NT2/D1 (cell line): ENCODE measurements around the gene CSTB.

Experiments
- DNase-seq: peaks from one replicate; pipeline ENCODE4 v3.0.0-alpha.2; 2011; ENCODE audit warnings: low read depth, low spot score
- H3K27me3 ChIP-seq: 2 replicates; pipeline ENCODE4 v1.6.0; 2011; ENCODE audit warnings: mild to moderate bottlenecking; ENCODE audit not compliant: insufficient read length, insufficient read depth
- H3K36me3 ChIP-seq: 2 replicates; pipeline ENCODE4 v1.6.1; 2011; ENCODE audit warnings: mild to moderate bottlenecking, low read length, mixed read lengths; ENCODE audit not compliant: insufficient read depth, insufficient read length
- H3K4me1 ChIP-seq: 2 replicates; pipeline ENCODE4 v1.5.1; 2011; ENCODE audit not compliant: insufficient read depth, insufficient read length
- H3K4me3 ChIP-seq: 2 replicates; pipeline ENCODE4 v1.5.1; 2011; ENCODE audit warnings: low read depth; ENCODE audit not compliant: insufficient read length
- H3K9ac ChIP-seq: 2 replicates; pipeline ENCODE4 v1.6.0; 2011; ENCODE audit warnings: low read depth; ENCODE audit not compliant: insufficient read length
- H3K9me3 ChIP-seq: 2 replicates; pipeline ENCODE4 v1.5.1; 2011; ENCODE audit warnings: mild to moderate bottlenecking, low read length; ENCODE audit not compliant: insufficient read depth
- SUZ12 ChIP-seq: IDR thresholded peaks from 2 replicates; pipeline ENCODE4 v1.6.1; 2011; ENCODE audit not compliant: insufficient read length, insufficient read depth; ENCODE audit errors: extremely low read depth
- YY1 ChIP-seq: IDR thresholded peaks from 2 replicates; pipeline ENCODE4 v1.6.1; 2011; ENCODE audit not compliant: insufficient read length, insufficient read depth
- ZNF274 ChIP-seq: IDR thresholded peaks from 2 replicates; pipeline ENCODE4 v1.6.1; 2011; ENCODE audit warnings: mild to moderate bottlenecking, low read depth, low read length

Gene CSTB

DNA sequence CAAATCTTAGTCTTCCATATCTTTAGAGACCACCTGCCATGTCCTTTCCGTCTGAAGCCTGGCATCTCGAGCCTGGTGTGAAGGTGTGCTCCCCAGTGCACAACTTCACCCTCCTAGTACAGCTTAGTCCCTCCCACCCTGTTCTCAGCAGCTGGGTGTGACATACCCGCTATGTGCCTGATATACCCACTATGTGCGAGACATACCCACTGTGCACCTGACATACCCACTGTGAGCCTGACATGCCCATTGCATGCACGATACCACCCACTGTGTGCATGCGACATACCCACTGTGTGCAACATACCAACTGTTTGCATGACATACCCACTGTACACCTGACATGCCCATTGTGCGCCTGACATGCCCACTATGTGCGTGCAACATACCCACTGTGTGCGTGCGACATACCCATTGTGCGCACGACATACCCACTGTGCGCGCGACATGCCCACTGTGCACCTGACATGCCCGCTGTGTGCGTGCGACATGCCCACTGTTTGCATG, 10.2 kb upstream of the CSTB start:
- DNase-seq: no peak
- H3K4me3 ChIP-seq: no peak overlapping the region
- peaks cover 13% of the 10 kb centered on the region for H3K36me3 ChIP-seq
- TF ChIP-seq ZNF274 (no peak), SUZ12 (no peak), YY1 (no peak)
- H3K4me1 ChIP-seq: peaks cover 11% of the 10 kb centered on the region
- no peak overlapping the region for H3K9ac ChIP-seq
- no peaks in the 10 kb centered on the region for H3K9me3 ChIP-seq
- no peaks in the 10 kb centered on the region for H3K27me3 ChIP-seq

DNA sequence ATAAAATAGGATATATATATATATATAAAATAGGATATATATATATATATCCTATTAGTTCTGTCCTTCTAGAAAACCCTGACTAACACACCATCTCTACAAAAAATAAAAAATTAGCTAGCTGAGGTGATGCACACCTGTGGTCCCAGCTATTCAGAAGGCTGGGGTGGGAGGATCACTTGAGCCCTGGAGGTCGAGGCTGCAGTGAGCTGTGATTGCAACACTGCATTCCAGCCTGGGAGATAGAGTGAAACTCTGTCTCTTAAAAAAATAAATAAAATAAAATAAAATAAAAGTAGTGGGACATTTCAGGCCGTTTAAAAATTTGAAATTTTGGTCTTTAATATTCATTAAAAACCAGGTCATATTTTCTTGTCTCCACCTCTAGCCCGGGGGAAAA, 9.0 kb upstream of the CSTB start:
- Histone ChIP-seq H3K36me3 (peaks cover under 1% of the 10 kb centered on the region), H3K9ac (no peak overlapping the region), H3K4me1 (peaks cover 7% of the 10 kb centered on the region), H3K27me3 (no peaks in the 10 kb centered on the region), H3K4me3 (no peak overlapping the region), H3K9me3 (no peaks in the 10 kb centered on the region)
- TF ChIP-seq YY1 (no peak), ZNF274 (no peak)
- no peak for DNase-seq

DNA sequence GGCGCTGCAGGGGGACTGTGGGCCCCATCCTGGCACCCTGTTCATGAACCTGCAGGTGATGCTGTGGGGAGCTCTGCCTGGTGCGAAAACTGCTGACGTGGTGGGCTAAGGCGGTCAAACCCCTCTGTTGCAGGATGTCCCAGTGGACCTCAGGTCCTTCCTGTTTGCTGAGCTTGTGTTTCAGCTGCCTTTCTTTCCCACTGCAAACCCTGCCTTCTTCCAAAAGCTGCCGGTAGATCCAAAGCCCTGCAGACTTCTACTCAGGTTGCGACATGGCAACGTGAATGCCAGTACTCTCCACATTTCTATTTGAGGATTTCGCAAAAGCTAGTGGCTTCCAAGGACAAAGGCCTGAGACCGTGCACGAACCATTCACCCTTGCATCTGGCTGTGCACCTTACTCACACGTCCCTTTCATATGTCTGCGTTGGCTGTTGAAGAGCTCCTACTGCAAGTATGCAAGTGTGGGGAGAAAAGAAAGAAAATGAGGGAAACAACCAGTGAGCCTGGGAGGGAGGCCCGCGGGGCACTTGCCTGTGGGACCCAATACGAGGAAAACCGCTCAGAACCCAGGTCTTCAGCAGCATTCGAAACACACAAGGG, 7.1 kb upstream of the CSTB start:
- no peak for TF ChIP-seq YY1
- no peak for TF ChIP-seq ZNF274
- TF ChIP-seq SUZ12: no peak
- H3K9me3 ChIP-seq: no peaks in the 10 kb centered on the region
- no peak overlapping the region for H3K9ac ChIP-seq
- no peaks in the 10 kb centered on the region for H3K27me3 ChIP-seq
- H3K4me1 ChIP-seq: peaks cover 13% of the 10 kb centered on the region
- no peak for DNase-seq
- no peaks in the 10 kb centered on the region for H3K36me3 ChIP-seq
- no peak overlapping the region for H3K4me3 ChIP-seq

DNA sequence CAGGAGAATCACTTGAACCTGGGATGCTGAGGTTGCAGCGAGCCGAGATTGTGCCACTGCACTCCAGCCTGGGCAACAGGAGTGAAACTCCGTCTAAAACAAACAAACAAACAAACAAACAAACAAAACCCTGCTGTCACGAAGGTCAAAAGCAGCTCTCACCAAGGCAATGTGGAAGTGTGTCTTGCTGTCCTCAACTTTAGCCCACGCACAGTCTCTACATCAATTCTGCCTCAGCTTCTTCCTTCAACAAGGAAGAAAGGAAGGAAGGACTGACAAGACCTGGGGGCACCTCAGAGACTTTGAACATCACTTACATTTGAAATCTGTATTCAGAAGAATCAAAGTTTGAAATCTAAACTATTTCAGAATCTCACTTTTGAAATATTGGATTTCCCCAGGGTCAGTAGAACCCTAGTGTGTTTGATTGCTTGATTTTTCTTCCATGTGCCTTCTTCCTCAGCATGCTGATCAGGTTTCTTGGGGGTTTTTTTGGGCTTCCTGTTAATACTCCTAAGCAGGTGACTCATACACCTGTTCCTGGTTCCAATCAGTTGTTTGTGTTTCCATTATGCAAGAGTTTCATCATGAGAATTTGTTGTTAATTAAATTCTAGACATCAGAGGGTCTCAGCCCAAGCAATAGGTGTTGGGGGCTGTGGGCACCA, 6.5 kb upstream of the CSTB start:
- no peak for DNase-seq
- TF ChIP-seq SUZ12: no peak
- TF ChIP-seq ZNF274: no peak
- no peak for TF ChIP-seq YY1

DNA sequence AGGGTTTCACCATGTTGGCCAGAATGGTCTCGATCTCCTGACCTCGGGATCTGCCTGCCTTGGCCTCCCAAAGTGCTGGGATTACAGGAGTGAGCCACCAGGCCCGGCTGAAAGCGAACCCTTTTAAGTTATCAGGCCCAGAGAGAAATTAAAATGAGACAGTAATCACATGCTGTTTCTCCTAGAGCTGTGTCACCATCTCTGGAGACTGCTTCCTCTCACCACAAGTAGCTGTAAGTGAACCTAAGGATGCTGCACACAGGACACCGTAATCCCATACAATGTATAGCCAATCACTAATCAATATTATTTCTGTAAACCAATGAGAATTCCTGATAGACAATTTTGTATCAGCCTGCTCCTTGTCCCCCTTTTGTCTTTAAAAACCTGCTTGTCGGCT, 5.7 kb upstream of the CSTB start:
- Histone ChIP-seq H3K27me3 (no peaks in the 10 kb centered on the region), H3K4me3 (no peak overlapping the region), H3K9me3 (no peaks in the 10 kb centered on the region), H3K9ac (no peak overlapping the region), H3K36me3 (no peaks in the 10 kb centered on the region), H3K4me1 (peaks cover 17% of the 10 kb centered on the region)
- TF ChIP-seq ZNF274 (no peak), YY1 (no peak), SUZ12 (no peak)
- DNase-seq: no peak

More for the DNA sequence above, 6.5 kb upstream of the CSTB start:
- no peaks in the 10 kb centered on the region for H3K36me3 ChIP-seq
- H3K27me3 ChIP-seq: no peaks in the 10 kb centered on the region
- H3K9me3 ChIP-seq: no peaks in the 10 kb centered on the region
- no peak overlapping the region for H3K4me3 ChIP-seq
- H3K9ac ChIP-seq: no peak overlapping the region
- peaks cover 17% of the 10 kb centered on the region for H3K4me1 ChIP-seq

DNA sequence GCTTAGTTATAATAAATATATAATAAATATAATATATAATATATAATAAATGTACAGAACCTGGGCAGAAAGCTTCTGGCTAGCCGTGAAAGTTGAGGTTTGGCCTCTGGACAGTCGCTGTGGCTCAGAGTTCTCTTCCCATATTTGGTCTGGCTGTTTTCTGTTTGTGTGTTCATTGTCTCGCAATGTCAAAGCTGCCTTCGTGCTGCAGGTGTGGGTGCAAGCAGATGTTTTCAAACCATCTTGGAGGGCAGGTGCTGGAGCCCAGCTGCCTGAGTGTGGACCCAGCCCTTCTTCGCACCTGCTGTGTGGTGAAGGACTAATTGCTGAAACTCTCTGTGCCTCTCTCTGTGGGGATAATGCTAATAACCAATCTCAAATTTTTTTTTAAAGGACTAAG, 3.6 kb upstream of the CSTB start:
- H3K4me1 ChIP-seq: peaks cover 15% of the 10 kb centered on the region
- no peak overlapping the region for H3K9ac ChIP-seq
- no peaks in the 10 kb centered on the region for H3K27me3 ChIP-seq

DNA sequence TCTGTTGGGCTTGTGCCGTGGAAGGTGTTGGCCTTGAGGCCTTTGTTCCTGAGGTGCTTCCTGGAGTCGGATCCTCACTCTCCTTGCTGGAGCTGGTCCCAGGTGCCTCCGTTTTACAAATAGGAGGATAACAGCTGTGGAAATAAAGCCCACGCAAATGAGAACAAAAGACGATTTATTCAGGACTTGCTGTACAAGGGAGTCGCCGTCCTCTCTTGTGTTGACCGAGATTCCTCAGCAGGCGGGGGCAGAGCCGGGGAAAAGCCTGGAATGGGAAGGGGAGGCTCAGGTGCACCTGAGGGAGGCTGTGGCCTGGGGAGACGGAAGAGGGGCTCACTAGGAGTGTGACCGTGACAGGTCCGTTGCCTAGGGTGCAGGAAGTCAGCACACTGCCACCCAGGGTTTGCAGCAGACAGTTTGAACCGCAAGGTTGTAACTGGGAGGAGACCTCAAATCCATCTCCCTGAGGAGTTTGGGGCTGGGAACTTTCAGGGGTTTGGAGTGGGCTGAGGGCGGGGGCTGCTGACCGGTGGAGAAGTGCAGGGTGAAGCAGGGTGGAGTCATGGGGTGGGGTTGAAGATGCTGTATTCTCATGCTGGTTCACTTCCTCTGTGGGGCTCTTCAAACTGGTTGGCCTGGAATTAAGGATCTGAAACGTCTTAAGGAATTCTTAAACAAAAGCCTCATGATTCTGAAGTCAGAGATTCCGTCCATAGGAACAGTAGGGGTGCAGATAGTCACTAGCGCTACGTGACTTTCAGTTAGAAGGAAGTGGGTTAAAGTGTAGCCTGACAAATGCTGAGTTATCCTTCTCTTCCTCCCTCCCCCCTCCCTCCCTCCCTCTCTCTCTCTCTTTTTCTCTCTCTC, 2.6 kb upstream of the CSTB start:
- Histone ChIP-seq H3K9ac (no peak overlapping the region), H3K9me3 (no peaks in the 10 kb centered on the region), H3K4me1 (peaks cover 15% of the 10 kb centered on the region), H3K27me3 (no peaks in the 10 kb centered on the region), H3K4me3 (no peak overlapping the region), H3K36me3 (peaks cover 15% of the 10 kb centered on the region)
- DNase-seq: no peak
- TF ChIP-seq SUZ12 (no peak), YY1 (no peak), ZNF274 (no peak)

More for the DNA sequence above, 3.6 kb upstream of the CSTB start:
- no peak for TF ChIP-seq YY1
- TF ChIP-seq ZNF274: no peak
- no peak for TF ChIP-seq SUZ12
- H3K4me3 ChIP-seq: no peak overlapping the region
- no peaks in the 10 kb centered on the region for H3K9me3 ChIP-seq
- H3K36me3 ChIP-seq: peaks cover 5% of the 10 kb centered on the region
- no peak for DNase-seq
